K562 (cell line): Measurements from ENCODE around the gene ITGA11. TPM values are rescaled to one million over a fixed set of nuclear protein-coding genes. Genes with fewer than 3 reads are reported as not detected.

Experiments
- ATAC-seq: fragments of 200-7000 bp; cut with Tn5 transposase; 3 replicates; pipeline ENCODE4 v1.9.1; 2020; ENCODE audit warnings: moderate library complexity
- BruUV-seq: library from RNA; stranded (reverse); fragments of 400-500 nt; replicated peaks from 2 replicates; lab custom pipeline; 2021; lab: Mats Ljungman, UMichigan
- CTCF ChIA-PET: fragments of 300-600 bp; formaldehyde crosslinking; extraction: SDS; loops from one replicate; lab custom pipeline; 2021; ENCODE audit warnings: low intra/inter-chr PET ratio; lab: Yijun Ruan, JAX
- POLR2A ChIA-PET: fragments of 300-600, 350-650 bp; sonication (Branson Sonifier 250); formaldehyde crosslinking; extraction: SDS; loops from one replicate; lab custom pipeline; 2021; ENCODE audit warnings: antibody characterized with exemption, inconsistent platforms; lab: Yijun Ruan, JAX
- DNase-seq, 4 experiments: peaks; one replicate each; pipeline versions ENCODE4 v3.0.0 to v3.0.0-alpha.2; 2011 to 2018; ENCODE audit warnings: low spot score in 3 of 4, mixed read lengths in 3 of 4; ENCODE audit errors: extremely low read depth in 1 of 4
- FAIRE-seq: peaks from 2 replicates; lab custom pipeline; 2011; peaks lifted over from hg19 to GRCh38; lab: Jason Lieb, UNC
- H2AFZ ChIP-seq: 2 replicates; pipeline ENCODE4 v1.6.0; 2011; ENCODE audit warnings: low read depth, low read length, control low read depth, inconsistent platforms
- H3K27ac ChIP-seq: fragments of 200-600 bp; 3 replicates; pipeline ENCODE4 v1.8.0; 2011; ENCODE audit warnings: low read depth, mild to moderate bottlenecking, control low read depth, inconsistent platforms, low read length, moderate library complexity, mixed read lengths; ENCODE audit errors: extremely low read depth
- H3K27me3 ChIP-seq, 2 experiments: fragments of 300-600 bp in 1 of 2; 2 replicates in 1 of 2; 3 replicates in 1 of 2; pipeline versions ENCODE4 v1.6.0 to v1.8.0; 2011; ENCODE audit warnings: inconsistent platforms in 2 of 2, low read length in 2 of 2, mild to moderate bottlenecking in 1 of 2, mixed read lengths in 1 of 2, moderate library complexity in 1 of 2; ENCODE audit not compliant: control insufficient read depth in 2 of 2, insufficient read depth in 2 of 2
- H3K36me3 ChIP-seq: fragments of 300-600 bp; 3 replicates; pipeline ENCODE4 v1.8.0; 2011; ENCODE audit warnings: mild to moderate bottlenecking, low read length, inconsistent platforms; ENCODE audit not compliant: control insufficient read depth, insufficient read depth
- H3K4me1 ChIP-seq, 2 experiments: fragments of 200-600 bp in 1 of 2; replicated peaks in 1 of 2; 2 replicates in 1 of 2; 3 replicates in 1 of 2; pipeline versions ENCODE4 v1.5.1 to v1.8.0; 2011; ENCODE audit warnings: inconsistent platforms in 2 of 2, low read length in 2 of 2, mild to moderate bottlenecking in 1 of 2, mixed read lengths in 1 of 2, moderate library complexity in 1 of 2; ENCODE audit not compliant: control insufficient read depth in 2 of 2, insufficient read depth in 2 of 2
- H3K4me2 ChIP-seq: 2 replicates; pipeline ENCODE4 v1.6.1; 2011; ENCODE audit warnings: low read length, control low read depth, inconsistent platforms, mixed read lengths; ENCODE audit not compliant: insufficient read depth
- H3K4me3 ChIP-seq: fragments of 200-600 bp; sonication (generic), shearing (Covaris generic); 2 replicates; pipeline ENCODE4 v1.5.1; 2016; ENCODE audit warnings: control low read depth, inconsistent platforms
- H3K79me2 ChIP-seq: fragments of 200-600 bp; 3 replicates; pipeline ENCODE4 v1.8.0; 2011; ENCODE audit warnings: low read length, inconsistent platforms; ENCODE audit not compliant: control insufficient read depth, insufficient read depth
- H3K9ac ChIP-seq, 2 experiments: 2 replicates each; pipeline versions ENCODE4 v1.6.0 to v1.6.1; 2011; ENCODE audit warnings: low read depth in 2 of 2, low read length in 2 of 2, control low read depth in 1 of 2, inconsistent platforms in 1 of 2, mild to moderate bottlenecking in 1 of 2, mixed read lengths in 1 of 2; ENCODE audit not compliant: insufficient read depth in 1 of 2
- H3K9me1 ChIP-seq: one replicate; pipeline ENCODE4 v1.6.0; 2011; ENCODE audit warnings: inconsistent platforms, mild to moderate bottlenecking, low read length, moderate library complexity; ENCODE audit not compliant: control insufficient read depth, insufficient read depth
- H3K9me3 ChIP-seq: replicated peaks from 2 replicates; pipeline ENCODE4 v1.5.1; 2011; ENCODE audit warnings: low read depth, low read length, inconsistent platforms; ENCODE audit not compliant: control insufficient read depth, insufficient read depth
- H4K20me1 ChIP-seq: replicated peaks from 2 replicates; pipeline ENCODE4 v1.6.1; 2011; ENCODE audit warnings: low read length, inconsistent platforms, mixed read lengths; ENCODE audit not compliant: control insufficient read depth, insufficient read depth
- ATF1 ChIP-seq, 2 experiments: fragments of 450-650 bp in 1 of 2; IDR thresholded peaks; 2 replicates each; pipeline ENCODE4 v1.6.1; 2016; ENCODE audit warnings: missing compliant biosample characterization in 1 of 2, missing genetic modification characterization in 1 of 2
- CCNT2 ChIP-seq: IDR thresholded peaks from 2 replicates; pipeline ENCODE4 v1.6.1; 2011; ENCODE audit warnings: borderline replicate concordance, low read depth, mild to moderate bottlenecking, moderate library complexity, mixed read lengths, low read length; ENCODE audit not compliant: insufficient read length; ENCODE audit errors: extremely low read depth
- FIP1L1 ChIP-seq: fragments of 200-400 bp; formaldehyde crosslinking; IDR thresholded peaks from 2 replicates; pipeline ENCODE4 v1.6.1; 2018; ENCODE audit warnings: mild to moderate bottlenecking, low read depth, low read length; ENCODE audit not compliant: poor library complexity, severe bottlenecking
- FOXP1 ChIP-seq: sonication (generic); formaldehyde crosslinking; IDR thresholded peaks from 2 replicates; pipeline ENCODE4 v1.8.0; 2022; ENCODE audit warnings: mild to moderate bottlenecking, missing genetic modification reagents
- KLF10 ChIP-seq: fragments of 250-450 bp; sonication (Bioruptor Pico); IDR thresholded peaks from 2 replicates; pipeline ENCODE4 v1.6.1; 2021; ENCODE audit warnings: matching md5 sums
- NCOA6 ChIP-seq: fragments of 450-650 bp; IDR thresholded peaks from 2 replicates; pipeline ENCODE4 v1.6.1; 2017; ENCODE audit warnings: mild to moderate bottlenecking
- SIRT6 ChIP-seq: IDR thresholded peaks from one replicate; pipeline ENCODE4 v1.6.1; 2012; ENCODE audit warnings: low read depth, mild to moderate bottlenecking, control low read depth, inconsistent platforms, low read length, moderate library complexity
- SMAD4 ChIP-seq: fragments of 250-450 bp; sonication (Bioruptor Pico); conservative IDR thresholded peaks from 2 replicates; pipeline ENCODE4 v1.8.0; 2021; ENCODE audit warnings: inconsistent platforms, mild to moderate bottlenecking, moderate library complexity
- SRSF7 ChIP-seq: fragments of 200-400 bp; formaldehyde crosslinking; optimal IDR thresholded peaks from 2 replicates; pipeline ENCODE3; 2017; ENCODE audit warnings: mild to moderate bottlenecking, low read depth, low read length
- ZNF3 ChIP-seq: fragments of 250-450 bp; sonication (Bioruptor Pico); IDR thresholded peaks from 2 replicates; pipeline ENCODE4 v1.5.0; 2021; ENCODE audit warnings: mild to moderate bottlenecking, moderate library complexity
- ZNF644 ChIP-seq: fragments of 200-800 bp; sonication (Bioruptor generic); IDR thresholded peaks from 2 replicates; pipeline ENCODE4 v1.6.1; 2016; ENCODE audit warnings: low read depth, missing genetic modification characterization, missing compliant biosample characterization
- ZNF717 ChIP-seq: fragments of 250-450 bp; sonication (Bioruptor Pico); IDR thresholded peaks from 2 replicates; pipeline ENCODE4 v1.5.0; 2021
- WGBS: fragments of 100-300 bp; shearing (Covaris generic); methylation state at CpG from one replicate; pipeline ENCODE4 v1.1.6; 2016; ENCODE audit warnings: low coverage, mixed read lengths; ENCODE audit not compliant: insufficient coverage; ENCODE audit errors: missing lambda C conversion rate; 5-methylcytosine and 5-hydroxymethylcytosine counted together
- in situ Hi-C: fragments of 300-500 bp; cut with MboI; formaldehyde crosslinking; loops from 4 replicates; pipeline ENCODE4 v1.15.0; 2018; ENCODE audit warnings: inconsistent platforms, mixed read lengths
- intact Hi-C: fragments of 100-400 bp; cut with micrococcal nuclease; formaldehyde crosslinking; loops from 2 replicates; pipeline ENCODE4 v1.14.2; 2022
- polyA plus RNA-seq, 8 experiments: library from polyadenylated mRNA; depleted of rRNA in 4 of 8; stranded (reverse) in 5 of 8; unstranded in 3 of 8; fragments of >200 nt; fragmentation: Nextera tagmentation in 2 of 8; fragmentation: Illumina TruSeq in 1 of 8; extraction: Ambion mirVana in 2 of 8; extraction: Trizol in 1 of 8; gene quantifications; 2 replicates each; pipeline versions ENCODE4 v1.2.1 to v1.2.3, GENCODE V29; 2011 to 2014; ENCODE audit warnings: inconsistent platforms in 1 of 8, missing spikeins in 1 of 8
- total RNA-seq, 7 experiments: library from RNA; depleted of rRNA in 6 of 7; stranded (reverse); fragments of >200 nt in 6 of 7; fragmentation: Illumina TruSeq in 2 of 7; extraction: Trizol in 2 of 7; gene quantifications; 2 replicates each; pipeline versions ENCODE4 v1.2.1 to v1.2.3, GENCODE V29; 2011 to 2021; ENCODE audit warnings: low replicate concordance in 1 of 7
- TF ChIP-seq, protein P1 (sequence below), 3 experiments: fragments of 200-800 bp in 1 of 3; fragments of 250-450 bp in 1 of 3; fragments of 450-650 bp in 1 of 3; sonication (Bioruptor Pico) in 1 of 3; sonication (Bioruptor generic) in 1 of 3; formaldehyde crosslinking in 1 of 3; IDR thresholded peaks; 2 replicates each; pipeline versions ENCODE4 v1.6.1 to v1.8.0; 2016 to 2022; ENCODE audit warnings: mild to moderate bottlenecking in 2 of 3, missing genetic modification characterization in 2 of 3, missing compliant biosample characterization in 1 of 3, moderate library complexity in 1 of 3
- TF ChIP-seq, protein P2 (sequence below): fragments of 450-650 bp; IDR thresholded peaks from 2 replicates; pipeline ENCODE4 v1.6.1; 2016; ENCODE audit warnings: low read depth, mild to moderate bottlenecking, moderate library complexity
- TF ChIP-seq, protein P3 (sequence below): fragments of 250-450 bp; sonication (Bioruptor Pico); IDR thresholded peaks from 2 replicates; pipeline ENCODE4 v1.5.1; 2021; ENCODE audit warnings: mild to moderate bottlenecking
- TF ChIP-seq, protein P4 (sequence below): fragments of 450-650 bp; formaldehyde crosslinking; IDR thresholded peaks from 2 replicates; pipeline ENCODE4 v1.4.0; 2022; ENCODE audit warnings: missing genetic modification characterization

The ITGA11 gene
- total and polyA plus RNA-seq, 9 of the 15 experiments (the other 6 are each of a cell fraction or from before 2014, with no cell fraction given), result 0.01 TPM; not detected in 8

- Histone ChIP-seq H3K27ac (no peak overlapping the region), H3K79me2 (no peaks in the 10 kb centered on the region), H3K9me1 (no peaks in the 10 kb centered on the region), H3K4me2 (no peak overlapping the region), H4K20me1 (no peaks in the 10 kb centered on the region), H3K4me3 (no peak overlapping the region), H3K9me3 (no peaks in the 10 kb centered on the region), H3K4me1 (peaks cover 0 to 2% of the 10 kb centered on the region in 2 experiments; a peak in 1 of 5 replicates), H3K36me3 (no peaks in the 10 kb centered on the region), H3K27me3 (peaks cover 4 to 34% of the 10 kb centered on the region in 2 experiments; a peak in 4 of 5 replicates), H2AFZ (no peak overlapping the region), H3K9ac (peak overlapping the region in 1 of 2 experiments; percentile 68; a peak in 1 of 4 replicates)
- TF ChIP-seq SMAD4 (no peak), ATF1 (CRISPR knock-in tag; IDR thresholded peaks at IDR 0.05) (no peak), ATF1 (tag; IDR thresholded peaks at IDR 0.05) (no peak), KLF10 (no peak), SRSF7 (no peak), CCNT2 (no peak), FIP1L1 (no peak), ZNF644 (tag) (no peak), FOXP1 (CRISPR knock-in tag) (no peak), ZNF3 (CRISPR knock-in tag) (no peak), NCOA6 (no peak), SIRT6 (no peak), ZNF717 (CRISPR knock-in tag) (no peak)
- TF ChIP-seq, protein P1, sequence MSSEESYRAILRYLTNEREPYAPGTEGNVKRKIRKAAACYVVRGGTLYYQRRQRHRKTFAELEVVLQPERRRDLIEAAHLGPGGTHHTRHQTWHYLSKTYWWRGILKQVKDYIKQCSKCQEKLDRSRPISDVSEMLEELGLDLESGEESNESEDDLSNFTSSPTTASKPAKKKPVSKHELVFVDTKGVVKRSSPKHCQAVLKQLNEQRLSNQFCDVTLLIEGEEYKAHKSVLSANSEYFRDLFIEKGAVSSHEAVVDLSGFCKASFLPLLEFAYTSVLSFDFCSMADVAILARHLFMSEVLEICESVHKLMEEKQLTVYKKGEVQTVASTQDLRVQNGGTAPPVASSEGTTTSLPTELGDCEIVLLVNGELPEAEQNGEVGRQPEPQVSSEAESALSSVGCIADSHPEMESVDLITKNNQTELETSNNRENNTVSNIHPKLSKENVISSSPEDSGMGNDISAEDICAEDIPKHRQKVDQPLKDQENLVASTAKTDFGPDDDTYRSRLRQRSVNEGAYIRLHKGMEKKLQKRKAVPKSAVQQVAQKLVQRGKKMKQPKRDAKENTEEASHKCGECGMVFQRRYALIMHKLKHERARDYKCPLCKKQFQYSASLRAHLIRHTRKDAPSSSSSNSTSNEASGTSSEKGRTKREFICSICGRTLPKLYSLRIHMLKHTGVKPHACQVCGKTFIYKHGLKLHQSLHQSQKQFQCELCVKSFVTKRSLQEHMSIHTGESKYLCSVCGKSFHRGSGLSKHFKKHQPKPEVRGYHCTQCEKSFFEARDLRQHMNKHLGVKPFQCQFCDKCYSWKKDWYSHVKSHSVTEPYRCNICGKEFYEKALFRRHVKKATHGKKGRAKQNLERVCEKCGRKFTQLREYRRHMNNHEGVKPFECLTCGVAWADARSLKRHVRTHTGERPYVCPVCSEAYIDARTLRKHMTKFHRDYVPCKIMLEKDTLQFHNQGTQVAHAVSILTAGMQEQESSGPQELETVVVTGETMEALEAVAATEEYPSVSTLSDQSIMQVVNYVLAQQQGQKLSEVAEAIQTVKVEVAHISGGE (CRISPR knock-in tag; IDR thresholded peaks at IDR 0.05), result no peak
- TF ChIP-seq, protein P2, sequence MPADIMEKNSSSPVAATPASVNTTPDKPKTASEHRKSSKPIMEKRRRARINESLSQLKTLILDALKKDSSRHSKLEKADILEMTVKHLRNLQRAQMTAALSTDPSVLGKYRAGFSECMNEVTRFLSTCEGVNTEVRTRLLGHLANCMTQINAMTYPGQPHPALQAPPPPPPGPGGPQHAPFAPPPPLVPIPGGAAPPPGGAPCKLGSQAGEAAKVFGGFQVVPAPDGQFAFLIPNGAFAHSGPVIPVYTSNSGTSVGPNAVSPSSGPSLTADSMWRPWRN, result no peak
- TF ChIP-seq, protein P3, sequence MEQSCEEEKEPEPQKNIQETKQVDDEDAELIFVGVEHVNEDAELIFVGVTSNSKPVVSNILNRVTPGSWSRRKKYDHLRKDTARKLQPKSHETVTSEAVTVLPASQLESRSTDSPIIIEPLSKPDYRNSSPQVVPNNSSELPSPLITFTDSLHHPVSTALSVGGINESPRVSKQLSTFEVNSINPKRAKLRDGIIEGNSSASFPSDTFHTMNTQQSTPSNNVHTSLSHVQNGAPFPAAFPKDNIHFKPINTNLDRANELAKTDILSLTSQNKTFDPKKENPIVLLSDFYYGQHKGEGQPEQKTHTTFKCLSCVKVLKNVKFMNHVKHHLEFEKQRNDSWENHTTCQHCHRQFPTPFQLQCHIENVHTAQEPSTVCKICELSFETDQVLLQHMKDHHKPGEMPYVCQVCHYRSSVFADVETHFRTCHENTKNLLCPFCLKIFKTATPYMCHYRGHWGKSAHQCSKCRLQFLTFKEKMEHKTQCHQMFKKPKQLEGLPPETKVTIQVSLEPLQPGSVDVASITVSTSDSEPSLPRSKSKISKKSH (CRISPR knock-in tag), result no peak
- TF ChIP-seq, protein P4, sequence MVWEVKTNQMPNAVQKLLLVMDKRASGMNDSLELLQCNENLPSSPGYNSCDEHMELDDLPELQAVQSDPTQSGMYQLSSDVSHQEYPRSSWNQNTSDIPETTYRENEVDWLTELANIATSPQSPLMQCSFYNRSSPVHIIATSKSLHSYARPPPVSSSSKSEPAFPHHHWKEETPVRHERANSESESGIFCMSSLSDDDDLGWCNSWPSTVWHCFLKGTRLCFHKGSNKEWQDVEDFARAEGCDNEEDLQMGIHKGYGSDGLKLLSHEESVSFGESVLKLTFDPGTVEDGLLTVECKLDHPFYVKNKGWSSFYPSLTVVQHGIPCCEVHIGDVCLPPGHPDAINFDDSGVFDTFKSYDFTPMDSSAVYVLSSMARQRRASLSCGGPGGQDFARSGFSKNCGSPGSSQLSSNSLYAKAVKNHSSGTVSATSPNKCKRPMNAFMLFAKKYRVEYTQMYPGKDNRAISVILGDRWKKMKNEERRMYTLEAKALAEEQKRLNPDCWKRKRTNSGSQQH (CRISPR knock-in tag), result no peak
- ATAC-seq, result peak; percentile 33; the same call in 1 of the 3 replicates
- no TSS peak for BruUV-seq
- intact Hi-C loops (no loop called here), in situ Hi-C loops (no loop called here)
- DNase-seq, result no peak
- POLR2A ChIA-PET, result no interaction called here
- 3% methylated on average over 7 of the region's 7 CpGs for WGBS
- FAIRE-seq, result no peak
- CTCF ChIA-PET, result no interaction called here
Measured at GRCh38 chr15:68421115-68421551, 10.8 kb downstream of the ITGA11 start.
